ENCODE data around the gene GRIA4. TPM values are rescaled to one million over a fixed set of nuclear protein-coding genes. Genes with fewer than 3 reads are reported as not detected.

The GRIA4 gene
- total RNA-seq, 1 donor from 2014 or later = 14.1 TPM

DNA sequence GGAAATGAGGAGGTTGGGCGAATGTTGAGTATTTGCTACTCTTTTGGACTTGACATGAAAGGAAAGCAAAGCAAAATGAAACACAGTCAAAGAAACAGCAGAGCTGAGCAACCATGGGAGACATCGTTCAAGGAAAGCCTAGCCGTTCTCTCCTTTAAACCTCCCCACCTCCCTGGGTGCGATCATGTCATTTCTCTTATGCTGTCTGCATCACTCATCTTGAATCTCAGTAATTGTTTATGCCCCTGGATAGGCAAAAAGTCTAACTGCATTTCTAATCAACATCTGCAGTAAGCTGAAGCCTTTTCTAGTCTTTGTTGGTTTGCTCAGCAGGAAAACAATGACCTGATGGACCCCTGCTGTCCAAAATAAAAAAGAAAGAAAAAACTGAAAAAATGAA is 305.1 kb downstream of the GRIA4 start:
- no peaks in the 10 kb centered on the region for H3K9me3 ChIP-seq (ENCODE audit: control insufficient read depth in 3 of 3, low read length in 3 of 3)
- no peaks in the 10 kb centered on the region for H3K27me3 ChIP-seq (ENCODE audit: control insufficient read depth in 3 of 3, insufficient read depth in 3 of 3, low read length in 3 of 3)
- no peak overlapping the region for H3K9ac ChIP-seq (ENCODE audit: low read depth in 1 of 3, low read length in 3 of 3)
- no peaks in the 10 kb centered on the region for H3K4me1 ChIP-seq (ENCODE audit: control insufficient read depth in 3 of 3, insufficient read depth in 3 of 3, low read length in 3 of 3)
- no peaks in the 10 kb centered on the region for H3K36me3 ChIP-seq (ENCODE audit: control insufficient read depth in 3 of 3, insufficient read depth in 3 of 3, low read length in 3 of 3)
- no peak overlapping the region for H3K4me3 ChIP-seq (ENCODE audit: low read length in 3 of 3)
- no peak overlapping the region for H3K27ac ChIP-seq (ENCODE audit: low read depth, low read length)

DNA sequence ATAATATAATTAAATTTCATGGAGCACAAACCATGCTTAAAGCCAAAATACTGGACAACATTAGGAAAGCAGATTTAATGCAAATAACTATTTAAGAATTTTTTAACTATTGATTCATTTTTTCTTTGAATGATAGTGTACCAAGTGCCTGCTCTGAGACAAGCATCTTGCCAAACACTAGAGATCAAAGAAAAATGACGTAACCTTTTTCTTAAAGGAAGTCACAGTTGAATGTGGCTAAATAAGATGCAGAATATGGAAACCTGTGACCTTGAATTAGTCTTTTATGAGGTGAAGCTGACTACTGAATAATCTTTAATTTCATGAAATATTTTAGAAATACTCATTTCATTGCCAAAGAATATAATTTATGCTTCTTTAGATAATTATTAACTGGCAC is 308.2 kb downstream of the GRIA4 start:
- H3K9me3 ChIP-seq (ENCODE audit: control insufficient read depth in 3 of 3, low read length in 3 of 3) = no peaks in the 10 kb centered on the region
- no peaks in the 10 kb centered on the region for H3K36me3 ChIP-seq (ENCODE audit: control insufficient read depth in 3 of 3, insufficient read depth in 3 of 3, low read length in 3 of 3)
- no peak overlapping the region for H3K9ac ChIP-seq (ENCODE audit: low read depth in 1 of 3, low read length in 3 of 3)
- no peak overlapping the region for H3K4me3 ChIP-seq (ENCODE audit: low read length in 3 of 3)
- H3K27me3 ChIP-seq (ENCODE audit: control insufficient read depth in 3 of 3, insufficient read depth in 3 of 3, low read length in 3 of 3) = no peaks in the 10 kb centered on the region
- no peaks in the 10 kb centered on the region for H3K4me1 ChIP-seq (ENCODE audit: control insufficient read depth in 3 of 3, insufficient read depth in 3 of 3, low read length in 3 of 3)
- H3K27ac ChIP-seq (ENCODE audit: low read depth, low read length) = no peak overlapping the region

DNA sequence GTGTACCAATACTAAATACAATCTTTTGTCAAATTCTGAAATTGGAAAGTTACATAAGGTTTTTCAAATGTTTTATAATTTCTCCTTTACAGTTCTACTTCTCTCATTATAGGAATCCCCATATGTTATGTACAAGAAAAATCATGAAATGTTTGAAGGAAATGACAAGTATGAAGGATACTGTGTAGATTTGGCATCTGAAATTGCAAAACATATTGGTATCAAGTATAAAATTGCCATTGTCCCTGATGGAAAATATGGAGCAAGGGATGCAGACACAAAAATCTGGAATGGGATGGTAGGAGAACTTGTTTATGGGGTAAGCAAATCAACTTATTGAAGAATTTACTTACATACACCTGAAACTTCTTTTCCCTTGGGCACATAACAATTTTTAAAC is 308.7 kb downstream of the GRIA4 start:
- Histone ChIP-seq H3K9me3 (ENCODE audit: control insufficient read depth in 3 of 3, low read length in 3 of 3) (no peaks in the 10 kb centered on the region), H3K4me3 (ENCODE audit: low read length in 3 of 3) (no peak overlapping the region), H3K36me3 (ENCODE audit: control insufficient read depth in 3 of 3, insufficient read depth in 3 of 3, low read length in 3 of 3) (no peaks in the 10 kb centered on the region), H3K27me3 (ENCODE audit: control insufficient read depth in 3 of 3, insufficient read depth in 3 of 3, low read length in 3 of 3) (no peaks in the 10 kb centered on the region), H3K27ac (ENCODE audit: low read depth, low read length) (no peak overlapping the region), H3K4me1 (ENCODE audit: control insufficient read depth in 3 of 3, insufficient read depth in 3 of 3, low read length in 3 of 3) (no peaks in the 10 kb centered on the region), H3K9ac (ENCODE audit: low read depth in 1 of 3, low read length in 3 of 3) (no peak overlapping the region)

DNA sequence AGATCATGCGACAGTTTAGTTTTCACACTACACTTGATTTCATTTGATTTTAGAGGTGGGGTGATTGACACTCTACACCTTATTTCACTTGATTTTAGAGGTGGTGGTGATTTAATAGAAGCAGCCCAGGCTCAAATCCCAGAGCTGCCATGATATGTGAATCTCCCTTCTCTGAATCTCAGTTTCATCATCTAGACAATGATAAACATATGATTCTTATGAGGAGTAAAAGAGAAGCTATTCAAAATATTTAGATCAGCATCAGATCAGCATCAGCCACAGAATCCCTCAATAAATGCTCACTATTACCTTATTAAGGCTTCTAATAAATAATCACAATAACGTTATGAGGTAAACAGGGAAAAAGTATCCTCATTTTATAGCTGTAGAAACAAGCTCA is 313.4 kb downstream of the GRIA4 start:
- no peak overlapping the region for H3K27ac ChIP-seq (ENCODE audit: low read depth, low read length)
- no peak overlapping the region for H3K9ac ChIP-seq (ENCODE audit: low read depth in 1 of 3, low read length in 3 of 3)
- H3K9me3 ChIP-seq (ENCODE audit: control insufficient read depth in 3 of 3, low read length in 3 of 3) = no peaks in the 10 kb centered on the region
- H3K4me1 ChIP-seq (ENCODE audit: control insufficient read depth in 3 of 3, insufficient read depth in 3 of 3, low read length in 3 of 3) = no peaks in the 10 kb centered on the region
- H3K4me3 ChIP-seq (ENCODE audit: low read length in 3 of 3) = no peak overlapping the region
- H3K27me3 ChIP-seq (ENCODE audit: control insufficient read depth in 3 of 3, insufficient read depth in 3 of 3, low read length in 3 of 3) = no peaks in the 10 kb centered on the region
- H3K36me3 ChIP-seq (ENCODE audit: control insufficient read depth in 3 of 3, insufficient read depth in 3 of 3, low read length in 3 of 3) = no peaks in the 10 kb centered on the region

DNA sequence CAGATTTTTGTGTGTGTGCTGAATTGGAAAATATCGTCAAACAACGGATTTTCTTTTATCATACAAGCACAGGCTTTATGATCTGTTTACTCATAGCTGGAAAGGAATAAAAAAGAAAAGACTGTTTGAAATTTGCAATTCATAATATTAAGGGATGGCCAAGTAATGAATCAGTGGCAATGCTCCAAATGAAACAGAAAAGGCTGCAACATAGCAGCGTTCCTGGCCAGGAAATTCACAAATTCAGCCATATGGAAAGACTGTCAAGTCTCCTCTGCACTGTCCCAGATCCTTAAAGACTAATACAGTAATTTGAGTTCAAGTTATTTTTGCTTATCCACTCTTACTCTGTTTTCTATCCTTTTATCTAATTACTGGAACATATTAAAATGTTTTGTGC is 313.9 kb downstream of the GRIA4 start:
- no peak overlapping the region for H3K9ac ChIP-seq (ENCODE audit: low read depth in 1 of 3, low read length in 3 of 3)
- H3K36me3 ChIP-seq (ENCODE audit: control insufficient read depth in 3 of 3, insufficient read depth in 3 of 3, low read length in 3 of 3) = no peaks in the 10 kb centered on the region
- no peaks in the 10 kb centered on the region for H3K4me1 ChIP-seq (ENCODE audit: control insufficient read depth in 3 of 3, insufficient read depth in 3 of 3, low read length in 3 of 3)
- H3K9me3 ChIP-seq (ENCODE audit: control insufficient read depth in 3 of 3, low read length in 3 of 3) = no peaks in the 10 kb centered on the region
- H3K4me3 ChIP-seq (ENCODE audit: low read length in 3 of 3) = no peak overlapping the region
- H3K27me3 ChIP-seq (ENCODE audit: control insufficient read depth in 3 of 3, insufficient read depth in 3 of 3, low read length in 3 of 3) = no peaks in the 10 kb centered on the region
- no peak overlapping the region for H3K27ac ChIP-seq (ENCODE audit: low read depth, low read length)

DNA sequence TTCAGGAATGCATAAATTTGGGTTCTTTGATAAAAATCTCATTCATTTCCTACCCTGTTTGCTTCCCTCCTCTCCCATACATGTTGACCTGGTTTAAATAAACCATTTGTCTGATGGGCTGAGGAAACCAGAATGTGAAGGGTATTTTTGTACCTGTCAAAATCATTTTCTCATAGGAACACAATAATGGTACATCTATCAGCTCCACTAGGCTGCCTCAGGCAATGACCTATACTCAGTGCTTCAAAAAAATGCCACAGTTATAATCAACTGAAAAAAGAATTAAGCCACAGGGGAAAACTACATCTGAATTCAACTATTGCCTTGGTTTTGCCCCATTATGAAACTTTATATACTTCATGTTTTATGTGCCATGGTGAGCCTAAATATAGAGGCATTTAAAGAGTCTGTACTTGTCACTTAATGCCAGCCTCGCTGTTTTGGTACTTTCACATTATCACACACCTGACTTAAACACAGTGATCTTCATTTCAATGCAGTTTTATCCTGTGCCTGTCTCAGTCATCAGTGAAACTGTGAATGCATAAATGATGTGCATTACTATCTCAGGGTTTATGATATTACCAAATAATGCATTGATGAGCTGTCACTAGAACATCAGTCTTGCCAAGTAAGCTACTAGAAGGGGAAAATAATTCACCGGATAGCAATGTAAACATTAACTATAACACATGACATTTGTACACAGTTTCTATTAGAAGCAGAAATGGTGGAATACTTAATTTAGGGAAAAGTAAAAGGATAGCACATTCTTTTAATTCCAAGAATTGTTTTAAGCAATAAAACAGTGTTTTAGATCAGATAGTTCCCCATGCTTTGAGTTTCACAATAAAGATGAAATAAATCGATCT is 319.4 kb downstream of the GRIA4 start:
- no peaks in the 10 kb centered on the region for H3K36me3 ChIP-seq (ENCODE audit: control insufficient read depth in 3 of 3, insufficient read depth in 3 of 3, low read length in 3 of 3)

DNA sequence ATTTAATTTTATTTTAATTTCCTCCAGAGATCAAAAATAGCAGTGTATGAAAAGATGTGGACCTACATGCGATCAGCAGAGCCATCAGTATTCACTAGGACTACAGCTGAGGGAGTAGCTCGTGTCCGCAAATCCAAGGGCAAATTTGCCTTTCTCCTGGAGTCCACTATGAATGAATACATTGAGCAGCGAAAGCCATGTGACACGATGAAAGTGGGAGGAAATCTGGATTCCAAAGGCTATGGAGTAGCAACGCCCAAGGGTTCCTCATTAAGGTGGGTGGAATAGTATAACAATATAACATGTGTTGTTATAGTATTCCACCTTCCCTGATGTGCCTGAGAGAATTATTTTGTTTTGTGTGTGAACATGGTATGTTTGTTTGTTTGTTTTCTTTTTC is 323.8 kb downstream of the GRIA4 start:
- H3K27ac ChIP-seq (ENCODE audit: low read depth, low read length) = no peak overlapping the region
- H3K4me1 ChIP-seq (ENCODE audit: control insufficient read depth in 3 of 3, insufficient read depth in 3 of 3, low read length in 3 of 3) = no peaks in the 10 kb centered on the region
- H3K4me3 ChIP-seq (ENCODE audit: low read length in 3 of 3) = no peak overlapping the region
- H3K36me3 ChIP-seq (ENCODE audit: control insufficient read depth in 3 of 3, insufficient read depth in 3 of 3, low read length in 3 of 3) = no peaks in the 10 kb centered on the region
- H3K9me3 ChIP-seq (ENCODE audit: control insufficient read depth in 3 of 3, low read length in 3 of 3) = no peaks in the 10 kb centered on the region
- no peaks in the 10 kb centered on the region for H3K27me3 ChIP-seq (ENCODE audit: control insufficient read depth in 3 of 3, insufficient read depth in 3 of 3, low read length in 3 of 3)
- H3K9ac ChIP-seq (ENCODE audit: low read depth in 1 of 3, low read length in 3 of 3) = no peak overlapping the region

More for the DNA sequence above, 319.4 kb downstream of the GRIA4 start:
- H3K4me3 ChIP-seq (ENCODE audit: low read length in 3 of 3) = no peak overlapping the region
- H3K9ac ChIP-seq (ENCODE audit: low read depth in 1 of 3, low read length in 3 of 3) = no peak overlapping the region
- no peaks in the 10 kb centered on the region for H3K9me3 ChIP-seq (ENCODE audit: control insufficient read depth in 3 of 3, low read length in 3 of 3)
- no peaks in the 10 kb centered on the region for H3K4me1 ChIP-seq (ENCODE audit: control insufficient read depth in 3 of 3, insufficient read depth in 3 of 3, low read length in 3 of 3)
- no peak overlapping the region for H3K27ac ChIP-seq (ENCODE audit: low read depth, low read length)
- H3K27me3 ChIP-seq (ENCODE audit: control insufficient read depth in 3 of 3, insufficient read depth in 3 of 3, low read length in 3 of 3) = no peaks in the 10 kb centered on the region

DNA sequence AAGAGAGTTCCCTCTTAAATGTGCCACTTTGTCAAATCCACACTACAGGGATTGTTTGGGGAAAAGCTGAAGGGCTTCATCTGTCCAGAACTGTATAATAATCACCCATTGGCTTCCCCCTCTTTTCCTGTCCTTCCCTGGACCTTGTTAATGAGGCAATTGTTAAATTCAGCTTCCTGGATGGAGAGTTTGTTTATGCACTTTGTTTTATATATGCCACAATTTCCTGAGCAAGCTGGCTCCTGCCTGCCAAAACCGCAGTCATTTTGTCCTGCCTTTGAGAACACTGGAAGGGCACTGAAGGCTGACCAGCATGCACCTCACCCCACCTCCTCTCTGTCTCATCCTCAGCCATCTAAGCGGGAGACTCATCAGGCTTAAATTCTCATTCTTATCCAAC is 325.9 kb downstream of the GRIA4 start:
- Histone ChIP-seq H3K36me3 (ENCODE audit: control insufficient read depth in 3 of 3, insufficient read depth in 3 of 3, low read length in 3 of 3) (no peaks in the 10 kb centered on the region), H3K9ac (ENCODE audit: low read depth in 1 of 3, low read length in 3 of 3) (no peak overlapping the region), H3K9me3 (ENCODE audit: control insufficient read depth in 3 of 3, low read length in 3 of 3) (no peaks in the 10 kb centered on the region), H3K27ac (ENCODE audit: low read depth, low read length) (no peak overlapping the region), H3K4me1 (ENCODE audit: control insufficient read depth in 3 of 3, insufficient read depth in 3 of 3, low read length in 3 of 3) (no peaks in the 10 kb centered on the region), H3K27me3 (ENCODE audit: control insufficient read depth in 3 of 3, insufficient read depth in 3 of 3, low read length in 3 of 3) (no peaks in the 10 kb centered on the region), H3K4me3 (ENCODE audit: low read length in 3 of 3) (no peak overlapping the region)

DNA sequence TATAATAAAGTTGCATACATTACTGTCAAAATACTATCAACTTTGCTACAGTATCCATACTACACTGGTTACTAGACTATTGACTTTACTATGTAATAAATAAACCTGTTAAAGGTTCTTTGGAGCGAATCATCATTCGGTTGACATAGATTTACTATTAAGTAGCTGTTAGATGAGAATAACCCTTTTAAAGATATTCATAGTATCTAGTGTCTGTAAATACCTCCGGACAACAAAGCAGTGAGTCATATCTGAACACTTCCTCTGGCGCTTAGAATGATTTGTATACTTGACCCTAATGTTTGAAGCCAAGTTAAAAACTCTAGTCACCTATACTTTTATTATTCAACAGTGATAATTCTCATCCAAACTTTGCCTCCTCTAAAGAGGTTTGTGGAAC is 327.5 kb downstream of the GRIA4 start:
- Histone ChIP-seq H3K27ac (ENCODE audit: low read depth, low read length) (no peak overlapping the region), H3K9ac (ENCODE audit: low read depth in 1 of 3, low read length in 3 of 3) (no peak overlapping the region), H3K4me3 (ENCODE audit: low read length in 3 of 3) (no peak overlapping the region), H3K4me1 (ENCODE audit: control insufficient read depth in 3 of 3, insufficient read depth in 3 of 3, low read length in 3 of 3) (no peaks in the 10 kb centered on the region), H3K36me3 (ENCODE audit: control insufficient read depth in 3 of 3, insufficient read depth in 3 of 3, low read length in 3 of 3) (no peaks in the 10 kb centered on the region), H3K27me3 (ENCODE audit: control insufficient read depth in 3 of 3, insufficient read depth in 3 of 3, low read length in 3 of 3) (no peaks in the 10 kb centered on the region), H3K9me3 (ENCODE audit: control insufficient read depth in 3 of 3, low read length in 3 of 3) (no peaks in the 10 kb centered on the region)

DNA sequence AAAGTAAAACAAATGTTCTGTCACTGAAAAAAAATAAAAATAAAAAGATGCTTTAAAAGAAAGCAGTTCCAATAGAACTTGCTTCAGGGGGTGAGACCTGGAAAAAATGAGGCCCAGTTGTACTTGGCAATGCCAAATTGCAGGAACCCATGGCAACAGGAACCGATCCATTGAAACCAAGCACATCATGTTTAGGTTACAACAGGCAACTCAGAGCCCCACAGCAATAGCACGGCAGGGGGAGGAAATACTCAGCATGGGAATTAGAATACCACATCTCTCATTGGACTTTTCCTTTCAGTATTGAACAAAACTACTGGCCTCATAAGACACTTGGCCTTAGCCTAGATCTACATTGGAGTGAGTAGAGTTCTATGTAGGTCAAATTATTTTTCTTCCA is 327.9 kb downstream of the GRIA4 start:
- Histone ChIP-seq H3K27ac (ENCODE audit: low read depth, low read length) (no peak overlapping the region), H3K9ac (ENCODE audit: low read depth in 1 of 3, low read length in 3 of 3) (no peak overlapping the region), H3K9me3 (ENCODE audit: control insufficient read depth in 3 of 3, low read length in 3 of 3) (no peaks in the 10 kb centered on the region), H3K36me3 (ENCODE audit: control insufficient read depth in 3 of 3, insufficient read depth in 3 of 3, low read length in 3 of 3) (no peaks in the 10 kb centered on the region), H3K4me1 (ENCODE audit: control insufficient read depth in 3 of 3, insufficient read depth in 3 of 3, low read length in 3 of 3) (no peaks in the 10 kb centered on the region), H3K27me3 (ENCODE audit: control insufficient read depth in 3 of 3, insufficient read depth in 3 of 3, low read length in 3 of 3) (no peaks in the 10 kb centered on the region), H3K4me3 (ENCODE audit: low read length in 3 of 3) (no peak overlapping the region)
